22Rv1 (cell line): ENCODE results near the gene SLC9A7.

Experiments
- ZFX ChIP-seq: fragments of 450-650 bp; IDR thresholded peaks from 2 replicates; pipeline ENCODE4 v1.6.1; 2017; ENCODE audit warnings: antibody characterized with exemption, borderline replicate concordance
- TF ChIP-seq, protein P1 (sequence below): fragments of 450-650 bp; IDR thresholded peaks from 2 replicates; pipeline ENCODE4 v1.5.1; 2017; ENCODE audit warnings: mild to moderate bottlenecking

DNA sequence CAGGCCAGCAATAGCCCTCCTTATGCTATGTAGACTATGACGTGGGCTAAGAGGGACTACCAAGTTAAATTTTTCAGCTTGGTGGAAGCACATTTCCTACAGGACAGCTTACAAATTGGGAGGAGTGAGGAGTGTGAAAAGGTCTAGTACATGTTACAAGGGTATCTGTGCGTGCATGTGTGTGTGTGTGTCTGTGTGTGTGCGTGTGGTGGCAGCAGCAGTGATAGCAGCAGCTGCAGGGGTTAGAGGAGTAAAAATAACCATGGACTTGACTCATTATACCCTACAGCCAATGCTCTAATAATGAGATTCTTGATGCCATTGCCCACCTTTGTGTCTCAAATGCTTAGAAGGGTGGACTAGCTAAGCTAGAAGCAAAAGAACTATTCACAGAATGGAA, 88.6 kb downstream of the SLC9A7 start:
- TF ChIP-seq, protein P1, sequence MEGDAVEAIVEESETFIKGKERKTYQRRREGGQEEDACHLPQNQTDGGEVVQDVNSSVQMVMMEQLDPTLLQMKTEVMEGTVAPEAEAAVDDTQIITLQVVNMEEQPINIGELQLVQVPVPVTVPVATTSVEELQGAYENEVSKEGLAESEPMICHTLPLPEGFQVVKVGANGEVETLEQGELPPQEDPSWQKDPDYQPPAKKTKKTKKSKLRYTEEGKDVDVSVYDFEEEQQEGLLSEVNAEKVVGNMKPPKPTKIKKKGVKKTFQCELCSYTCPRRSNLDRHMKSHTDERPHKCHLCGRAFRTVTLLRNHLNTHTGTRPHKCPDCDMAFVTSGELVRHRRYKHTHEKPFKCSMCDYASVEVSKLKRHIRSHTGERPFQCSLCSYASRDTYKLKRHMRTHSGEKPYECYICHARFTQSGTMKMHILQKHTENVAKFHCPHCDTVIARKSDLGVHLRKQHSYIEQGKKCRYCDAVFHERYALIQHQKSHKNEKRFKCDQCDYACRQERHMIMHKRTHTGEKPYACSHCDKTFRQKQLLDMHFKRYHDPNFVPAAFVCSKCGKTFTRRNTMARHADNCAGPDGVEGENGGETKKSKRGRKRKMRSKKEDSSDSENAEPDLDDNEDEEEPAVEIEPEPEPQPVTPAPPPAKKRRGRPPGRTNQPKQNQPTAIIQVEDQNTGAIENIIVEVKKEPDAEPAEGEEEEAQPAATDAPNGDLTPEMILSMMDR = no peak
- no peak for TF ChIP-seq ZFX
